A673 (cell line): ENCODE data around the gene MAN1C1. TPM values are rescaled to one million over a fixed set of nuclear protein-coding genes. Genes with fewer than 3 reads are reported as not detected.
"Not testable (repeated sequence)": the region's sequence is repeated elsewhere in the genome, so short reads cannot be mapped to it uniquely, and the experiment has no call there.

ENCODE experiments used
- BruUV-seq: library from RNA; stranded (reverse); fragments of 400-500 nt; replicated peaks from 2 replicates; lab custom pipeline; 2021; lab: Mats Ljungman, UMichigan
- CTCF ChIA-PET: fragments of 300-600 bp; sonication (Branson Sonifier 250); formaldehyde crosslinking; loops from one replicate; lab custom pipeline; 2022; ENCODE audit warnings: antibody characterized with exemption; lab: Charles Lee
- POLR2A ChIA-PET: fragments of 300-600 bp; sonication (Branson Sonifier 250); formaldehyde crosslinking; loops from one replicate; lab custom pipeline; 2022; ENCODE audit warnings: antibody characterized with exemption; ENCODE audit not compliant: low non-redundant PET; lab: Charles Lee
- DNase-seq: peaks from one replicate; pipeline ENCODE4 v3.0.0-alpha.2; 2015; ENCODE audit warnings: low spot score
- H3K27ac ChIP-seq: fragments of 200-600 bp; sonication (generic); 2 replicates; pipeline ENCODE4 v1.5.1; 2016; ENCODE audit warnings: mixed run types, low read depth, mild to moderate bottlenecking, mixed read lengths, antibody characterized with exemption, low read length; ENCODE audit not compliant: poor library complexity, severe bottlenecking
- H3K27me3 ChIP-seq: fragments of 200-600 bp; sonication (generic); replicated peaks from 2 replicates; pipeline ENCODE4 v1.6.1; 2017; ENCODE audit warnings: mixed run types, low read depth, mild to moderate bottlenecking, mixed read lengths, antibody characterized with exemption, low read length; ENCODE audit not compliant: insufficient read depth, poor library complexity
- H3K36me3 ChIP-seq: fragments of 200-600 bp; sonication (generic); 2 replicates; pipeline ENCODE4 v1.6.1; 2016; ENCODE audit warnings: mixed run types, mild to moderate bottlenecking, mixed read lengths, antibody characterized with exemption, low read length; ENCODE audit not compliant: insufficient read depth, poor library complexity, severe bottlenecking
- H3K4me1 ChIP-seq: fragments of 200-600 bp; sonication (generic); 2 replicates; pipeline ENCODE4 v1.6.1; 2017; ENCODE audit warnings: mixed run types, mild to moderate bottlenecking, mixed read lengths, antibody characterized with exemption, low read length; ENCODE audit not compliant: insufficient read depth, poor library complexity, severe bottlenecking
- H3K4me3 ChIP-seq: fragments of 200-600 bp; sonication (generic); 2 replicates; pipeline ENCODE4 v1.5.1; 2016; ENCODE audit warnings: low read depth, mixed run types, mild to moderate bottlenecking, mixed read lengths, low read length; ENCODE audit not compliant: poor library complexity, severe bottlenecking
- H3K9me3 ChIP-seq: fragments of 200-600 bp; sonication (generic); 2 replicates; pipeline ENCODE4 v1.6.1; 2016; ENCODE audit warnings: mixed run types, low read depth, mild to moderate bottlenecking, mixed read lengths, antibody characterized with exemption, low read length; ENCODE audit not compliant: poor library complexity, severe bottlenecking
- CTCF ChIP-seq: fragments of 300-800, 200-600 bp; sonication (generic); conservative IDR thresholded peaks from 2 replicates; pipeline ENCODE4 v1.5.1; 2017; ENCODE audit warnings: low read depth, mild to moderate bottlenecking, antibody characterized with exemption, low read length, moderate library complexity, mixed read lengths
- EZH2 ChIP-seq: fragments of 200-600 bp; sonication (generic); IDR thresholded peaks from 2 replicates; pipeline ENCODE4 v1.6.1; 2017; ENCODE audit warnings: borderline replicate concordance, low read depth, mild to moderate bottlenecking, mixed read lengths, antibody characterized with exemption, low read length; ENCODE audit not compliant: poor library complexity, severe bottlenecking
- intact Hi-C: fragments of 100-400 bp; cut with micrococcal nuclease; formaldehyde crosslinking; loops from one replicate; pipeline ENCODE4 v1.10.0; 2022; ENCODE audit not compliant: unreplicated experiment
- total RNA-seq: library from RNA; stranded (reverse); gene quantifications from 2 replicates; pipeline ENCODE4 v1.2.3, GENCODE V29; 2021

The MAN1C1 gene
- total RNA-seq, 1 experiment from 2014 or later, result 0.21 TPM

- CTCF ChIA-PET, result no interaction called here
- Histone ChIP-seq H3K4me3 (no peak overlapping the region), H3K9me3 (no peaks in the 10 kb centered on the region)
Measured at GRCh38 chr1:25695771-25696311, 79.2 kb downstream of the MAN1C1 start.

DNA sequence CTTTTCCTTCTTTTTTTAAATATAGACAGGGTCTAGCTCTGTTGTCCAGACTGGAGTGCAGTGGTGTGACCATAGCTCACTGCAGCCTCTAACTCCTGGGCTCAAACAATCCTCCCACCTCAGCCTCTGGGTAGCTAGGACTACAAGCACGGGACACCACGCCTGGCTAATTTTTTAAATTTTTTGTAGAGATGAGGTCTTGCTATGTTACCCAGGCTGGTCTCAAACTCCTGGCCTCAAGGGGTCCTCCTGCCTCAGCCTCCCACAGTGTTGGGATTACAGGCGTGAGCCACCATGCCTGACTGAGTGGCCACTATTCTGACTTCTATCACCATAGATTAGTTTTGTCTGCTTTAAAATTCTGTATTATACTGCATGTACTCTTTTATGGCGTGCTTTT lies 80.1 kb downstream of the MAN1C1 start:
- BruUV-seq, H3K9me3 ChIP-seq, H3K36me3 ChIP-seq, H3K4me3 ChIP-seq, DNase-seq, intact Hi-C loops, POLR2A ChIA-PET, CTCF ChIA-PET, H3K4me1 ChIP-seq, H3K27me3 ChIP-seq, H3K27ac ChIP-seq: not testable (repeated sequence)

More at GRCh38 chr1:25695771-25696311, 79.2 kb downstream of the MAN1C1 start:
- no TSS peak for BruUV-seq
- Histone ChIP-seq H3K27ac (no peak overlapping the region), H3K4me1 (peaks cover 8% of the 10 kb centered on the region), H3K27me3 (no peaks in the 10 kb centered on the region), H3K36me3 (no peaks in the 10 kb centered on the region)
- intact Hi-C loops, result no loop called here
- TF ChIP-seq EZH2 (no peak), CTCF (no peak)
- DNase-seq, result no peak
- POLR2A ChIA-PET, result no interaction called here

DNA sequence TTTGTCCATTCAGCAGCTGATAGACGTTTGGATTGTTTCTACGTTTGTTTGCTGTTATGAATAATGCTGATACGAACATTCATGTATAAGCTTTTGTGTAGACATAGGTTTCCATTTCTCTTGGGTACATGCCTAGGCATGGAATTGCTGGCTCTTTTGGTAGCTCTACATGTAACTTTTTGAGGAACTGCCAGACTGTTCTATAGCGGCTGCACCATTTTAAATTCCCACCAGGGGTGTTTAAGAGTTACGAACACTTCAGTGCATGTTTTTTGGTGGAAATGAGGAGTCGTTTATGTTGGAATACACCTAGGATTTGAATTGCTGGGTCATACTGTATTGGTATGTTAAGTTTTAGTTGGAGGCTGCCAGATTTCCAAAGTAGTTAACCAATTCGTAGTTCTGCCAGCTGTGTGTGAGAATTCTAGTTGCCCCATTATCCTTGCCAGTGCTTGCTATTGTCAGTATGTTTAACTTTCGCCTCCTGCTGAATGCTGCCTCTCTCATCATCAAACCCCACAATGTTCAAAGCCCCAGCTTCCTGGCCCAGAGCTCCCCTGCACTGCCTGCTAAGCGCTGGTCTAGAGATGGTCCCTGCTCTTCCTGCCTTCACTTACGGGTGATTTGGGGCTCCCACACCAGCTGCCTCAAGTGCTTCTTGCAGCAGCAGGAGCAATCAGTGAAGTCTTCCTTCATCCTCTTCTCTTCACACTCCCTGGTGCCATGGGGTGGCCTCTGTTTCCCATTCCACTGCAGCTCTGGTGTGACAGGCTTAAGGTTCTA lies 81.0 kb downstream of the MAN1C1 start:
- peaks cover 8% of the 10 kb centered on the region for H3K4me1 ChIP-seq
- TF ChIP-seq EZH2 (no peak), CTCF (no peak)
- BruUV-seq, result no TSS peak
- no peaks in the 10 kb centered on the region for H3K36me3 ChIP-seq
- no peaks in the 10 kb centered on the region for H3K27me3 ChIP-seq
- no peak overlapping the region for H3K4me3 ChIP-seq
- no peak overlapping the region for H3K27ac ChIP-seq
- ChIA-PET POLR2A (no interaction called here), CTCF (interaction anchor here (0.5 to 0.6 kb wide), 2 partner anchors 15 to 575 kb away, joined by 5 read pairs; no protein-coding TSS in a partner anchor)
- H3K9me3 ChIP-seq, result no peaks in the 10 kb centered on the region
- DNase-seq, result no peak
- intact Hi-C loops, result no loop called here
